GM21423 (cell line): Measurements from ENCODE around the gene WDR35.

ENCODE experiments used
- ATAC-seq: cut with Tn5 transposase; IDR thresholded peaks from one replicate; pipeline ENCODE4 v1.9.1; 2021; ENCODE audit warnings: mild to moderate bottlenecking, moderate library complexity; ENCODE audit not compliant: unreplicated experiment

The WDR35 gene

DNA sequence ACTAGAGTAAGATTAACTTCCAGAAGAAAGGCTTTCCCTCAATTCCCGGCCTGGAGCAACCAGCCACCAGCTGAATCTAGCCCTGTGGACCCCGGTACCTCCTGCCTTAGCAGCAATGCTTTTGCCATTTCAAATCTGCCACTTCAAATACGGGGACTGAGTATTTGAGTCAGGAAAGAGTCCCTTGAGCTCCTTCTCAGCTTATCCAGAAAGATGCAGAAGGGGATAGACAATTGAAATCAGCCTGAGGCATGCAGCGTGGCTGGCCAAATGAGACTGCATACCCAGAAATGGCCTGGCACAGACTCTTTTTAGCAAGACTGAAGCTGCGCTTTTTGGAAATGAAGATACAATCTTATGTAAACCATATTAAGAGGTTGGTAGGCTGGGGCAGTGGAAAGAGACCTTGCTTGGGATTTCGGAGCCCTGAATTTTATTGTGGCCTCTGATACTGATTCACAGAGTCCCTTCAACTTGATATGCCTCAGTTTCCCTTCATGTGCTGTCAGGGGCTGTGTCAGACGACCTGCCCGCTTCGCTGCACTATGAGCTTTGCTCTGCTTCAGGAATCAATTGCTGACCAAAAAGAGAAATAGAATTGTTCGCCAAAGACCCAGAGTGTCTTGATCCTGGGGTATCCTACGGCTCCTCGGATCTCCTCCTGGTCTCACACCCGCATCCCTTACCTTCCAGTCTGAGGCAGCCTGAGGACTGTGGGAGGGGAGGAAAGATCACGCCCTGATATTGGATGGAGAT lies 21.5 kb upstream of the WDR35 start:
- ATAC-seq = no peak

DNA sequence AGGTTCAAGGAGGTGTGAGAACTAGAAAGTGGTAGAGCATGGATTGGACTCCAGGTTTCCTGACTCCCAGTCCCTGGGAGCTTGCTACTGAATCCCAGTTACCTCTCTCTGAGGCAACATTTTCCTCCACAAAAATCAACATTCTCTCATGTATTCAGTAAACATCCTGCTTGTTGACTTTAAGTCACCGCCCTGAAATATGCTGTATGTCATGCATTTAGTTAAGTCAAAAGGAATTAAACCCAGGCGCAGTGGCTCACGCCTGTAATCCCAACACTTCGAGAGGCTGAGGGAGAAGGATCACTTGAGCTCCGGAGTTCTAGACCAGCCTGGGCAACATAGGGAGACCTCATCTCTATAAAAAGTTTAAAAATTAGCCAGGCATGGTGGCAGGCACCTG lies 18.8 kb upstream of the WDR35 start:
- ATAC-seq = no peak

DNA sequence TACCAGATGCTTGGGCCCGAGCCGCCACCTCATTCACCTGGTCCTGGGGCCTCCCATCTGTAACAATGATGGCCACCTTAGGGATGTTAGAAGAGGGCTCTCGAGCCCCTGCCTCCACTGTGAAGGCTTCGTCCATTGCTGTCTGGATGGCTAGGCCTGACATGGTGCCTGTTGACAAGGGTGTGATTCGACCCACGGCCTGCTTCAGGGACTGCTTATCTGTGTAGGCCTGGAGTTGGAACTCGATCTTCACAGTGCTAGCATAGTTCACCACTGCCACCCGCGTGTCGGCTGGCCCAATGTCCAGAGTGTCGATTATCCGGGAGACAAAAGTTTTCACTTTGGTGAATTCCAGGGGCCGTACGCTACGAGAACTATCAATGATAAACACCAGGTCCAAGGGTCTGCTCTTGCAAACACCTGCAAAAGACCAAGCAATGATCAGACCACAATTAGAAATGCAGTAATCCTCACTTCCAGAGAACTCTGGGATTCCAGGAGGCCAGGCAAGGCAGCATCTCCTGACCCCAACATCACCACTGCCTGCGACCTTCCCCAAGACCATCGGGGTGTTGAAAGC lies 16.1 kb upstream of the WDR35 start:
- no peak for ATAC-seq

DNA sequence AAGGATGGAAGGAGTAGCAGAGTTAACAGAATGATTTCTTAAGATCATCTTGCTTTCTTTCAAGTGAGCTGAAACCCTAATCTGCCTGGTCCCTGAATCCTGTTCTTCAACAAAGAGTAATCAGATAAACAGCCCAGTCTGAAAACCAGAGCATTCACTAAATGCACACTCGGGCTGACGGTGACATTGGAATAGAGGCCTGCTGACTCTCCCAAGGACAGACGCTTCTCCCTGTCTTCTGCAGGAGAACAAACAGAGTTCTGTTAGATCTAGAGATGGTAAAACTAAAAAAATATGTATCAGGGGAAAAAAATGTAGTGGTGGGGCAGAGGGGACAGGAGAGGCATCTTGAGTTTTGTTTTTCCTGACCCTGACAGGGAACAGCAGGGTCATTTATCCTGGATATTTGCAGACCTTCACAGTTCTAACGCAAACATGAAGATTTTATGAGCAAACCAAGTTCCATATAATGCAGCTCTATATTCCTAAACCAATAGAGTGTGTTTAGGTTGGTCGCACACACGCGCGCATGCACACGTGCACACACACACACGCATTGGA lies 15.2 kb upstream of the WDR35 start:
- ATAC-seq = no peak

DNA sequence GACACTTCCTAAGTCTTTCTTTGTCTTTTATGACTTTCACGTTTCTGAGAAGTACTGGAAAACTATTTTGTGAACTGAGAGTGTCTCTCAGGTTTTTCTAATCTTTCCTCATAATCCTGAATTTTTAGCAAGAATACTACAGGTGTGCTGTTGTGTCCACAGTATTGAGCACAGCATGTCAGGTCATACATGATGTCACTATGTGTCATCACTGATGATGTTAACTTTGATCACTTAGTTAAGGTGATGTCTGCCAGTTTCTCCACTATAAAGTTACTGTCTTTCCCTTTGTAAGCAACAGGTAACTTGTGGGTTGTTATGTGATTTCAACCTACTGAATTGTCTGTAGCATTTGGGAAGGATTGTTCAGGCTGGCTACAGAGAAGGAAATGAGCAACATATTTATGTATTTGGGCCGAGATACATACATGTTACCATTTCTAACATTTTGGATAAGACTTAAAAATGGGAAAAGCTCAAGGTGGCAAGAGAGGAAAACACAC lies 11.5 kb upstream of the WDR35 start:
- no peak for ATAC-seq

DNA sequence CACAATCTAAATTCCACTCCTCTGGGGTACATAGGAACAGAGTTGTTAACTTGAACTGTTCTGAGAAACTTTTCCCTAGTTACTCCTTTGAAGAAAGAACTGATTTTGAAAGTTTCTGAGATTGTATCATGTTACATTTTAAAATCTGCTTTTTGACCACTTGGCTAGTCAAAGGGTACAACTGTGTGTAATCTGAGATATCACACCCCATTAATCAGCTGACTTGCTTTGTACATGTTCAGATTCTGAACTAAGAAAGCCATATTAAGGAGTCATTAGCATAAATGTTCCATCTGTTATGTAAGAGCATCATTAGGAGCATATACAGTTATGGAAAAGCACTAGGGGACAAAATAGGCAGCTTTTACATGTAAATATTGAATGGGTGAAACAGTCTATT lies 3.8 kb upstream of the WDR35 start:
- ATAC-seq = no peak

DNA sequence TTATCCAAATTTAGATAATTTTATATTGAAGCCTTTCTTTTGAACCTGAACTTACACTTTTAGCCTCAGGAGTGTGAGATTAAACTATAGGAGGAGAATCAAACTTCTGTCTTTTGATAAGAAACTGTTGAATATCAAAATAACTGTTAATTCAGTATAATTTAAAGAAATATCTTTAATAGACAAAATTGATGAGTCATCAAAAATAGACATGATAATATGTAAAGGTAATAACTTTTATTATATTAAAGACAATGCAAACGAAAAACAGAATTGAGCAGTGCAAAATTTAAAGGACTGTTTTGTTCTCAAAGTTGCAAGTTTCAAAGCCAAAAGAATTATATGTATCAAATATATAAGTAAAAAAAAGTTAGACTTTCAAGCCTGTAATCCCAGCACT lies 2.0 kb upstream of the WDR35 start:
- ATAC-seq = no peak

DNA sequence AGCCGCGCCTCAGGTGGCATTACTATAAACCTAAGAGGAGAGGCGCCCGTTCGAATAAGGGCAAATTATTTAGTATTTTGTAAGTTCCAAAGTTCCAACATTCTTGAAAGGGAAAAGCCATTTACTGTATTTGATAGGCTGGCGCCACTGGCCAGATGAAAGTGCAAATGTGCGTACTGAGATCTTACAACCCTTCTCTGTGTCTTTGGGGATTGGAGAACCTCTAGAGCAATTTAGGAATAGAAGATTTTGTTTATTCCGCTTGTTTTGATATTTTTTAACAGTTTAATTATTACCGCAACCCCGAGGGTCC lies 467 bp upstream of the WDR35 start:
- ATAC-seq = no peak

DNA sequence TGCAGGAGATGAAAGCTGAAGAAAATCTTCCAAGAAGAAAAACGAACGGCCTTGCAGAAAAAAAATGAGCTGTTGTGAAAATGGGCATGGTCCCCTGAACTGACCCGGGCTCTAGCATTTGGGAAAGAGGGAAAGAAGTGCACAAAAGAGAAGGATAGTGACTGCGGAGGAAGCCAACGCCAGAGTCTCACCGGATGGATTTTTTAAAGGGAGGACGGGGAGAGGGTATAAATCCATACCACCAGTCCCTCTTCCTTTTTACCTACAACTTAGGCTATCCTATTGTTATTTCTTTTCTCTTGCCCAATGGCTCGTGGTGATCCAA lies 601 bp downstream of the WDR35 start:
- no peak for ATAC-seq

DNA sequence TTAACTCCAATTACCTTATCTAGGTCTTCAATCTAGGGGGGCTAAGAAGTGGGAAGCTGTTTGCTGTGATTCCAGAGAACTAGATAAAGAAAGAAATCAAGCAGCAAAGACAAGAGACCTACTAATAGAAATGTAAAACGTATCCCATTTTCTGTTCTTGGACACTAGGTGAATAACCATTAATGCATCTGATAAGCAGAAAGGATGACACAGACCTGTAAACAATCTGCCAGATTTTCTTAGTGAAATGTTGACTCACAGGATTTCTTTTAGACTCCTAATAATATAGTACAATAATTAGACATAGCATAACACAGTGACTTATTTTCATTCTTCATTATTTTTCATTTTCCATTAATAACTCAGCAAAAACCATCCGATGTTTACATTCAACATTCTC lies 1.3 kb downstream of the WDR35 start:
- no peak for ATAC-seq

DNA sequence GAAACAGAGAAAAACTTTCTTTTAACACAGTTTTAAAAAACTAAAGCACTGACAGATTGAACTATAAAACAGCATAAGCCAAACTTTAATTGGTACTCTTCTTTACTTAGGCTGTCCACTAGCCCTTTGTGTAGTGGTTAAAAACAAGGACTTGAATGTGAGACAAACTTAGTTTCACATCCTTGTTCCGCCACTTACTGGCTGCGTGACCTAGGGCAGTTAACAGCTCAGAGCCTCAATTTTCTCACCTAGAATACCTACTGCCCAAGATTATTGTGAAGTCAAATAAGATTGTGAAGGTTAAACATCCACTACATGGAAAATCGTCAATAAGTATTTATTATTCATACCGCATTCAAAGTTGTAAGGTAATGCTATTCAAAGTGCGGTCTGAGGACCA lies 2.0 kb downstream of the WDR35 start:
- peak; percentile 74 for ATAC-seq

DNA sequence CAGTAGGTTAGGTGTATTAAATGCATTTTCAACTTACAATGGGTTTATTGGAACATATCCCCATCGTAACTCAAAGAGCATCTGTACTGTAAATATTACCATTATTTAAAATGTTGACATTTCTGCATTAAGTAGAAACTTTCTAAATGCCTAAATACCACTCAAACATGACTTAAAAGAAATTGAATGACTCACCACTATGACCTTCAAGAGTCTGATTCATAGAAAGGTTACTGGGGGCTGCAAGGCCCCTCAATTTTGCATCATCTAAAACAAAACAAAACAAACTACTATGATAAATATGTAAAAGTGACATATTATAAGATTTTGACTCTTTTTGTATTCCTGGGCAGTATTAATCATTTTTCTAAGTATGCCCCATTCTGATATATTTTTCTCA lies 7.6 kb downstream of the WDR35 start:
- no peak for ATAC-seq

DNA sequence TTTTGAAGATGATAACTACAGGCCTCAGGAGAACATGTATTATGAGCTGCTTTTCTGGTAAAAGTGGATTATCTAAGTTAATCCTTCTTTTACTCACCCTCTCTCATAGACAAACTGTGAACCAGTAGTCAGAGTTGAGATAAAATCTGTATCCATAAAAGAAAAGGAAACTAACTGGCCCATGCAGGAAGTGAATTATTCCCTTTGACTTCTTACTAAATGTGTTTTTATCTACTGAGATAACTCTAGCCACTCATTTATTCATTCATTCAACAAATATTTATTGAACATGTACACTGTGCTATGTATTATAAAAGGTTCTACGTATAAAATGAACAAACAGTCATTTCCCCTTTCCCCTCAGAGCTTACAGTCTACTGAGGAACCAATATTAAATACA lies 10.0 kb downstream of the WDR35 start:
- no peak for ATAC-seq

DNA sequence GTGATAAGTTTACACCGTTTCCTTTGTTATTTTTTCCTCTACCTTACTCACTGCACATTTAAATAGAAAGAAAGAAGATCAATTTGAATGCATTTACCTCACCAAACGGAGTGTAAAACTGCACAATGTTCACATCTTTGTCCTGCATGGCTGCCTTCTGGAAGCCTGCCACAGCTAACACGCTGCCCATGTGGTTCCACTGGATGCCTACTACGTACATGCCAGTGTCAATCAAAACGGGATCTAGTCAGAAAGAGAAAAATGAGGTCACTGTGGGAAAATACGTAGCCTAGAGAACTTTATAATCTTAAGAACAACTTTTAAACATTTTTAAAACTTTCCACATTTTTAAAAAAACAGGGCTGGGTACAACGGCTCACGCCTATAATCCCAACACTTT lies 16.4 kb downstream of the WDR35 start:
- ATAC-seq = no peak

DNA sequence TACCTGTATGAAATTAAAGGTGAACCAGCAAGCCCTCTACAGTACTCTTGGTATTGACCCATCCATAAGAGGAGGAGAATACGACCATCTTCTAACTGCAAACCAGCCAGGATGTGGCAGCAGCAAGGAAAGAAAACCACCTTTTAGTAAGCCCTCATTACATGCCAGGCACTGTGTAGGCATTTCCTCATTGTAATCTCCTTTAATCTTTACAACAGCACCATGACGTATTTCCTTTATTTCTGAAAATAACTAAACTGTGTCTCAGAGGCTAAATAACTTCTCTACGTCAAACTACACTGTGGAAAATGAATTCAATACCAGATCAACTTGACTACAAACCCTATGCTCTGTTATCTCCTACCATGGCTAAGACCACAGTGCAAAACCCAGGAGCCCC lies 18.2 kb downstream of the WDR35 start:
- no peak for ATAC-seq

DNA sequence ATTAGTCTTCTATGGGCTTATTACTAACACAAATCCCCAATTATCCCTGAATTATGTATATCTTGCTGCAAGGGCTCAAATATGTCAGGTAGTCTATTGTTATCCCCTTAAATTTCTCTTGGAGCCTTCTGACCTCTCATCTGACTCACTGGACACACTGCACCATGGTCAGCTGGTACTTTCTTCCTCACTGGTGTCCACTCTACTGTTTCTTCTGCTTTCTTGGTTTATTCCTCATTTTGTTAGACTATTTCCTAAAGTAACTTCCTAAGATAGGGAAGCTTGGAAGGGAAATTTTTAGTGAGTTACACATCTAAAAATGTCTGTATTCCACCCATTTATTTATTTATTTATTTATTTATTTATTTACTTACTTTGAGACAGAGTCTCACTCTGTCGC lies 26.5 kb downstream of the WDR35 start:
- no peak for ATAC-seq

DNA sequence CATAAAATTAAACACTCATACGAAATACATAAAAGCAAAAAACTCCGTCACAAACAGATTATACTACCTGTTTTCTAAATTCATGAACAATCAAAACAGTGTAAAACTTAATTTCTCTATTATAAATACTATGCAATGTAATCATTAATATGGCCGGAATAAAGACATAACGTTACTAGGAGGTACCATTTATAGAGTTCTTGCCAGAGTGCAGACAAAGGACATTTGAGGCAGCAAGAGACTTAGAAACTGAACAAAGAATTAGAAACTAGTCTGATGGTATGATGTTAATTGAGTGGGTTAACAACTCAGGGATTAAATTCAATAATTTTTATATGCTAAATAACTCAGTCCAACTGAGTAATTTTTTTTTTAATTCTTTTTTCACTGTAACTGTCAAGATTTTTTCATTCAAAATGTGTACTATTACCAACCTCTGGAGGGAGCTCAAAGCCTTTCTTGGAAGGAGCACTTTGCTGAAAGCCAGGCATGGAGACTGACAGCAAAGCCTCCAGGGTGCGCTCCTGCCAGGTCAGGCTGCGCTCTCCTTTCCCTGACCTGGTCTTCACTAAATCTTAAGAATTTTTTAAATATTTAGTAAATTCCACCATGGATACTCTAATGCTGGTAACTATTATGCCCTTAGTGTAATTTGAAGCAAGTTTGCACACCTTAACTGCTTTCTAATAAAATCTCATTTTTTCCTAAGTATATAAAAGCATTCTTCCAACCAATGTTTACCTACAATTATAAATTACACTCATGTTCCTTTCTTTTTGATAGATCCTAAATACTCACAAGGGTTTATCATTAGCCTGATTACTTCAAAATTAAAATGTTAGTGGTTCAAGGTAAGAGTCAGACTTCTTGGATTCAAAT lies 34.1 kb downstream of the WDR35 start:
- peak; percentile 96 for ATAC-seq

DNA sequence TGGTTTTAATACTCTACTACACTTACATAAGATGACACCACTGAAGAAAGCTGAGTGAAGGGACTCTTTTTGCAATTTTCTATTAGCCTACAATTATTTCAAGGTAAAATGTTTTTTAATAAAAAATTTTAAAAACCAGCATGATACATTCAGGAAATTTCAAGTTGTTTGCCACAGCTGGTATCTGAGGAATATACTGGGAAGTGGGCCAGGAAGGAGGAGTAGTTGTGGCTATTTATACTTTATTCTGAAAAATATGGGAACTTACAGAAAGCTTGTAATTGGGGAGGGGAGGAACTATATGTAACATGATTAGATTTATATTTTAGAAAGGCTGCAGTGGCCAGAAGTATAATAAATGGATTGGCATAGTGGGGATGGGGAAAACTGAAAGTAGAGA lies 40.8 kb downstream of the WDR35 start:
- no peak for ATAC-seq

DNA sequence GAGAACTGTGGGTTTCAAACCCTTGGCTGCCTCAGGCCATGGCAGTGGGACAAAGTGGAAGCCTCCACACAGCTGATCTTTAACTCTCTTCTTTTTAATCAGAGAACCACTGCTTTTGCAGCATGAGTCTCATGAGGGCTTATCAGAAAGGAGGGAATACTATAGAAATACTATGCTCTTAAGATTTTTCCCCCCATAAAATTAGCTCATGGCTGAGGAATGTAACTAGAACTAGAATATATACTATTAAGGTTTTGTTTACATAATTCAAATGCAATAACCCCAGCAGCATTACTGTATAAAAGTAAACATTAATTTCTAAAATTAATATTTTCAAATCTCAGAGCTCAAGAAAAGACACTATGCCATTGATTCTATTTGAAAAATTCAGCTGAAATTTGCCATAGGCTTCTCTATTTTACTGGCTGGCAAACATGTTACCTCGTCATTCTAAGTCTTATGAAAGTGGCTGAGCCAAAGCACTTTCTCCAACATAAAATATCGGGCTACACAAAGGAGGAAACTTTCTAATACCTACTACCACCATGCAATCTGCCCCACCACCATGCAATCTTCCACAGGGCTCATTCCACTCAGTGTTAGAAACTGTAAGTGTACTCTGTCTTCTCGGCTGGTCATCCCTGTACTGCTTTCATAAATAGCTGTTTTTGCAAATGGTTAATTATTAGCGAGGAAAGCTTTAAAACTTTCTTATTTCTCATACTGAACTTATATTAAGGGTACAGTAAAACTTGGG lies 42.5 kb downstream of the WDR35 start:
- ATAC-seq = no peak

DNA sequence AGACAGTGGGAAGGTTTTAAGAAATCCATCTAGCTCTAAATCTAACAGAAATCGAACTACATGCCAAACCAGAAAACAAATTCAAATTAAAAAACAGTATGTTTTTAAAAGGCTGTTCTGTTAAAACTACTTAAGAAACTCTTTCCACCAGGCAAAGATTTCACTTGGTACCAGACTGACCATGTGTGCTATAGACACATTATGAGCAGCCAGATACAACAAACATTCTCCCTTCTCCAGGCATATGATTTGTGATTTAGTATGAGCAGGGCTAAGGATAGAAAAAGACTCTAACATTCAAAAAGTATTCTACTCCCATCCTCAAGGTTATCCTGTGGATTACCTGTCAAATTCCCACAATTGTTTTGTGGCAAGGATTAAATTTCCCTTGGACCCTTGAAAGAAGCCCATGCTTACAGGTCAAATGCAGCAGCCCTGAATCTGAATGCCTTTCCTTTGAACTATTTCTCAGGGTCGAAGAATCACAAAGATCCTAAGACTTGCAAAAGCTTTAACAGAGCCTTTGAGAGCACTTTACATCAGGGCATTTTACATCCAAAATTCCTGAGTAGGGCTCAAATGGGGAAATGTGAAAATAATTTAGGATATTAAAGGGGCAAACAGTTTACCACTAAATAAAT lies 45.6 kb downstream of the WDR35 start:
- no peak for ATAC-seq

DNA sequence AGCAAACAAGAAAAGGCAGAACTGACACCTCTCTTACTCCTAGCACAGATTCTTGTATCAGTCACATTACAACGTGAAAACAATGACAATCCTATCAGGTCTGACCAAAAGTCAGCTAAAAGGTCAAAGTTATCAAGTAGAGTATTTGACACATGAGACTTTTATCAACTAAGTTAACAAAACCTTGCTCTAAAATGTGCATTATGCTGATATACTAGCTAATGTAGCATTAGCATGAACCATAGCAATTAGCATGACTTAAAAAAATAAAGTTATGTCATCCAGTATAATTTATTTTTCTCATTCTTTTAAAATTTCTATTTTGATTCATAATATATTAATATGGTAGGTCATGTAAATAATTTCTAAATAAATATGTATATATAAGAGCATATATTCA lies 46.7 kb downstream of the WDR35 start:
- ATAC-seq = no peak
